H1 (cell line): ENCODE measurements around the gene KIAA0513.

ENCODE experiments used
- CTCF ChIP-seq, 3 experiments: IDR thresholded peaks; 1 replicate in 2 of 3; 2 replicates in 1 of 3; pipeline versions ENCODE4 v1.5.1 to v1.6.1; 2011; ENCODE audit warnings: low read length in 3 of 3, mild to moderate bottlenecking in 3 of 3, inconsistent platforms in 2 of 3, low read depth in 1 of 3, moderate library complexity in 1 of 3; ENCODE audit not compliant: insufficient read depth in 1 of 3; ENCODE audit errors: control extremely low read depth in 1 of 3
- EP300 ChIP-seq, 2 experiments: IDR thresholded peaks; 1 replicate in 1 of 2; 2 replicates in 1 of 2; pipeline ENCODE4 v1.6.1; 2011 to 2012; ENCODE audit warnings: low read depth in 2 of 2, low read length in 2 of 2, mild to moderate bottlenecking in 2 of 2, borderline replicate concordance in 1 of 2, inconsistent platforms in 1 of 2, moderate library complexity in 1 of 2
- KDM5A ChIP-seq: fragments of 200-600 bp; IDR thresholded peaks from 2 replicates; pipeline ENCODE4 v1.7.1; 2012; ENCODE audit warnings: mild to moderate bottlenecking, low read length, inconsistent platforms, mixed read lengths
- POLR2A ChIP-seq, 2 experiments: IDR thresholded peaks; 1 replicate in 1 of 2; 2 replicates in 1 of 2; pipeline ENCODE4 v1.6.1; 2011; ENCODE audit warnings: low read depth in 2 of 2, low read length in 2 of 2, mild to moderate bottlenecking in 2 of 2; ENCODE audit errors: control extremely low read depth in 1 of 2
- RBBP5 ChIP-seq: IDR thresholded peaks from 2 replicates; pipeline ENCODE4 v1.7.1; 2012; ENCODE audit warnings: low read depth, mild to moderate bottlenecking, inconsistent platforms, low read length, moderate library complexity, borderline replicate concordance
- TF ChIP-seq, protein P1 (sequence below): IDR thresholded peaks from 2 replicates; pipeline ENCODE4 v1.6.1; 2011; ENCODE audit warnings: low read length, improper control_type of control experiment

GRCh38 chr16:85006639-85007038, 21.0 kb upstream of the KIAA0513 start:
- TF ChIP-seq, protein P1, sequence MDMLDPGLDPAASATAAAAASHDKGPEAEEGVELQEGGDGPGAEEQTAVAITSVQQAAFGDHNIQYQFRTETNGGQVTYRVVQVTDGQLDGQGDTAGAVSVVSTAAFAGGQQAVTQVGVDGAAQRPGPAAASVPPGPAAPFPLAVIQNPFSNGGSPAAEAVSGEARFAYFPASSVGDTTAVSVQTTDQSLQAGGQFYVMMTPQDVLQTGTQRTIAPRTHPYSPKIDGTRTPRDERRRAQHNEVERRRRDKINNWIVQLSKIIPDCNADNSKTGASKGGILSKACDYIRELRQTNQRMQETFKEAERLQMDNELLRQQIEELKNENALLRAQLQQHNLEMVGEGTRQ, result no peak
- TF ChIP-seq KDM5A, result no peak
- no peak for TF ChIP-seq RBBP5
- TF ChIP-seq EP300 (IDR thresholded peaks at IDR 0.05; ENCODE audit: borderline replicate concordance in 1 of 2, low read depth in 2 of 2, low read length in 2 of 2), result no peak
- no peak for TF ChIP-seq CTCF (IDR thresholded peaks at IDR 0.05; ENCODE audit: control extremely low read depth in 1 of 3, insufficient read depth in 1 of 3, low read depth in 1 of 3, low read length in 3 of 3)
- no peak for TF ChIP-seq POLR2A (IDR thresholded peaks at IDR 0.05; ENCODE audit: control extremely low read depth in 1 of 2, low read depth in 2 of 2, low read length in 2 of 2)
